NB4 (cell line): ENCODE data around the gene TST.

ENCODE experiments used
- DNase-seq: peaks from one replicate; pipeline ENCODE4 v3.0.0; 2010; ENCODE audit warnings: low read depth
- H3K4me3 ChIP-seq: one replicate; pipeline ENCODE4 v1.5.1; 2011; ENCODE audit warnings: mild to moderate bottlenecking, low read depth, low read length, moderate library complexity
- MAX ChIP-seq: IDR thresholded peaks from 2 replicates; pipeline ENCODE4 v1.6.1; 2011; ENCODE audit warnings: low read depth, low read length
- MYC ChIP-seq: IDR thresholded peaks from 2 replicates; pipeline ENCODE4 v1.6.1; 2011; ENCODE audit warnings: low read depth, low read length
- POLR2A ChIP-seq: IDR thresholded peaks from 2 replicates; pipeline ENCODE4 v1.6.1; 2011; ENCODE audit warnings: mild to moderate bottlenecking; ENCODE audit not compliant: insufficient read length; ENCODE audit errors: extremely low read depth
- TF ChIP-seq, protein P1 (sequence below): IDR thresholded peaks from one replicate; pipeline ENCODE4 v1.5.1; 2012; ENCODE audit warnings: low read depth, low read length

TST gene

DNA sequence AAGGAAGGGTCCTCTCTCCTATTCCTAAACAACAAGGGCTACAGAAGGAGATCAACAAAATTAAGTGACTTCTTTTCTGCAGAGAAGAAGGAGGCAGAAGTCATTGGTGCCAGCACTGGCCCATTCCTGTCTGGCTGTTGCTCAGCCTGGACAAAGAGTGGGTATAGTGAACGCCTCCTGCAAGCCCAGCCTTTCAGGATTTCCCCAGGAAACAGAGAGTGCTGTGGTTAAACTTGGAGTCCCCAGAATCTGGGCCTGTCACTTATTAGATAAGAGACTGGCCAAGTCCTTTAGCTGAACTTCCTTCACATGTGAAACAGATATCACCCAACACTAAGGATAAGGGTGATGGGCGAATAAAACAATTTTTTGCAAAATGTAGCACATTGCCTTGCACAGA, 10.9 kb downstream of the TST start:
- no peak for DNase-seq
- TF ChIP-seq, protein P1, sequence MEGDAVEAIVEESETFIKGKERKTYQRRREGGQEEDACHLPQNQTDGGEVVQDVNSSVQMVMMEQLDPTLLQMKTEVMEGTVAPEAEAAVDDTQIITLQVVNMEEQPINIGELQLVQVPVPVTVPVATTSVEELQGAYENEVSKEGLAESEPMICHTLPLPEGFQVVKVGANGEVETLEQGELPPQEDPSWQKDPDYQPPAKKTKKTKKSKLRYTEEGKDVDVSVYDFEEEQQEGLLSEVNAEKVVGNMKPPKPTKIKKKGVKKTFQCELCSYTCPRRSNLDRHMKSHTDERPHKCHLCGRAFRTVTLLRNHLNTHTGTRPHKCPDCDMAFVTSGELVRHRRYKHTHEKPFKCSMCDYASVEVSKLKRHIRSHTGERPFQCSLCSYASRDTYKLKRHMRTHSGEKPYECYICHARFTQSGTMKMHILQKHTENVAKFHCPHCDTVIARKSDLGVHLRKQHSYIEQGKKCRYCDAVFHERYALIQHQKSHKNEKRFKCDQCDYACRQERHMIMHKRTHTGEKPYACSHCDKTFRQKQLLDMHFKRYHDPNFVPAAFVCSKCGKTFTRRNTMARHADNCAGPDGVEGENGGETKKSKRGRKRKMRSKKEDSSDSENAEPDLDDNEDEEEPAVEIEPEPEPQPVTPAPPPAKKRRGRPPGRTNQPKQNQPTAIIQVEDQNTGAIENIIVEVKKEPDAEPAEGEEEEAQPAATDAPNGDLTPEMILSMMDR: no peak
- TF ChIP-seq MYC: no peak
- TF ChIP-seq POLR2A: no peak
- TF ChIP-seq MAX: no peak

GRCh38 chr22:37007651-37008050, 11.6 kb downstream of the TST start:
- no peak for DNase-seq
- H3K4me3 ChIP-seq: no peak overlapping the region
- TF ChIP-seq MYC (no peak), MAX (no peak), POLR2A (no peak)
- TF ChIP-seq, protein P1: no peak

More for the DNA sequence above, 10.9 kb downstream of the TST start:
- no peak overlapping the region for H3K4me3 ChIP-seq

- TF ChIP-seq, protein P1: no peak
- TF ChIP-seq MAX (no peak), MYC (no peak), POLR2A (no peak)
- H3K4me3 ChIP-seq: no peak overlapping the region
- DNase-seq: no peak
Observed at GRCh38 chr22:37002633-37003032, 16.6 kb downstream of the TST start.

DNA sequence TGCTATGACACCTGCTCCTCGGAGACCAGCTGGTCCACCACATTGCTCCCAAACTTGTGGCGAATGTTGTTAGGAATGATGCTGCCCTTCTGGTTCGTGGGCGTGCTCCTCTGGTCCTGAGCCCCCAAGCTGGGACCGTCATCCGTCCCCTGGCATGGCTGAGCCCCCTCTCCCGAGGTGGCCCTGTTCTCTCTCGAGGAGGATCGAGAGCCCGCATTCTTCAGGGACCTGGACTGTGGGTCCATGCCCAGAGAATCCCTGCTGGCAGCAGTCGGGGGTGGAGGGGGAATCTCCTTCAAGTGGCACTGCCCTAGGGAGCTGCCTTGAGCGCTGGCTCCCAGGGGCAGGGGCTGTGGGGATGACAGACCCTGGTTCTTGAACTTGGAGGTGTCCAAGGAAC, 17.4 kb downstream of the TST start:
- TF ChIP-seq, protein P1: no peak
- TF ChIP-seq POLR2A (no peak), MYC (no peak), MAX (no peak)
- no peak for DNase-seq
- no peak overlapping the region for H3K4me3 ChIP-seq

- H3K4me3 ChIP-seq: no peak overlapping the region
- no peak for DNase-seq
- no peak for TF ChIP-seq POLR2A
- no peak for TF ChIP-seq MYC
- TF ChIP-seq MAX: no peak
- TF ChIP-seq, protein P1: no peak
Observed at GRCh38 chr22:37000676-37001534, 18.3 kb downstream of the TST start.
